A549 (cell line): ENCODE results near the gene RAB26.

ENCODE experiments used
- CTCF ChIP-seq: fragments of >200 bp; sonication (Bioruptor Twin); formaldehyde crosslinking; IDR thresholded peaks from 3 replicates; pipeline ENCODE4 v1.5.1; 2016
- ELK1 ChIP-seq: fragments of 150-350 bp; IDR thresholded peaks from 2 replicates; pipeline ENCODE4 v1.6.1; 2014; ENCODE audit warnings: low read depth, mild to moderate bottlenecking, low read length
- EP300 ChIP-seq, 2 experiments: fragments of >200 bp; sonication (Bioruptor Twin); formaldehyde crosslinking; IDR thresholded peaks; 2 replicates in 1 of 2; 3 replicates in 1 of 2; pipeline ENCODE4 v1.6.1; 2016 to 2017
- MAZ ChIP-seq: fragments of 150-350 bp; IDR thresholded peaks from 2 replicates; pipeline ENCODE4 v1.6.1; 2014; ENCODE audit warnings: antibody characterized with exemption, low read depth, low read length, borderline replicate concordance
- MYC ChIP-seq: IDR thresholded peaks from 2 replicates; pipeline ENCODE4 v1.6.1; 2012; ENCODE audit warnings: mild to moderate bottlenecking, inconsistent platforms, low read length, improper control_type of control experiment, borderline replicate concordance
- POLR2A ChIP-seq: IDR thresholded peaks from 2 replicates; pipeline ENCODE4 v1.6.1; 2012; ENCODE audit warnings: mild to moderate bottlenecking, low read length
- RAD21 ChIP-seq, 2 experiments: fragments of >200 bp in 1 of 2; sonication (Bioruptor Twin) in 1 of 2; formaldehyde crosslinking in 1 of 2; IDR thresholded peaks in 1 of 2; conservative IDR thresholded peaks in 1 of 2; 2 replicates in 1 of 2; 3 replicates in 1 of 2; pipeline ENCODE4 v1.6.1; 2012 to 2018; ENCODE audit warnings: inconsistent platforms in 1 of 2
- RCOR1 ChIP-seq: fragments of 150-350 bp; IDR thresholded peaks from 2 replicates; pipeline ENCODE4 v1.6.1; 2014; ENCODE audit warnings: antibody characterized with exemption, low read length, low read depth
- ZC3H11A ChIP-seq: fragments of 450-650 bp; IDR thresholded peaks from 2 replicates; pipeline ENCODE4 v1.6.1; 2014; ENCODE audit warnings: antibody characterized with exemption, mild to moderate bottlenecking
- TF ChIP-seq, protein P1 (sequence below): fragments of 200-600 bp; sonication (generic); IDR thresholded peaks from 2 replicates; pipeline ENCODE4 v1.6.1; 2016; ENCODE audit warnings: antibody characterized with exemption, mild to moderate bottlenecking, moderate library complexity

- TF ChIP-seq EP300 (IDR thresholded peaks at IDR 0.05) (no peak), RAD21 (conservative IDR thresholded peaks at IDR 0.05 in 1 of 2, IDR thresholded peaks at IDR 0.05 in 1 of 2) (no peak), CTCF (no peak), MAZ (no peak), ZC3H11A (no peak), RCOR1 (no peak), POLR2A (no peak), MYC (no peak), ELK1 (no peak)
- TF ChIP-seq, protein P1, sequence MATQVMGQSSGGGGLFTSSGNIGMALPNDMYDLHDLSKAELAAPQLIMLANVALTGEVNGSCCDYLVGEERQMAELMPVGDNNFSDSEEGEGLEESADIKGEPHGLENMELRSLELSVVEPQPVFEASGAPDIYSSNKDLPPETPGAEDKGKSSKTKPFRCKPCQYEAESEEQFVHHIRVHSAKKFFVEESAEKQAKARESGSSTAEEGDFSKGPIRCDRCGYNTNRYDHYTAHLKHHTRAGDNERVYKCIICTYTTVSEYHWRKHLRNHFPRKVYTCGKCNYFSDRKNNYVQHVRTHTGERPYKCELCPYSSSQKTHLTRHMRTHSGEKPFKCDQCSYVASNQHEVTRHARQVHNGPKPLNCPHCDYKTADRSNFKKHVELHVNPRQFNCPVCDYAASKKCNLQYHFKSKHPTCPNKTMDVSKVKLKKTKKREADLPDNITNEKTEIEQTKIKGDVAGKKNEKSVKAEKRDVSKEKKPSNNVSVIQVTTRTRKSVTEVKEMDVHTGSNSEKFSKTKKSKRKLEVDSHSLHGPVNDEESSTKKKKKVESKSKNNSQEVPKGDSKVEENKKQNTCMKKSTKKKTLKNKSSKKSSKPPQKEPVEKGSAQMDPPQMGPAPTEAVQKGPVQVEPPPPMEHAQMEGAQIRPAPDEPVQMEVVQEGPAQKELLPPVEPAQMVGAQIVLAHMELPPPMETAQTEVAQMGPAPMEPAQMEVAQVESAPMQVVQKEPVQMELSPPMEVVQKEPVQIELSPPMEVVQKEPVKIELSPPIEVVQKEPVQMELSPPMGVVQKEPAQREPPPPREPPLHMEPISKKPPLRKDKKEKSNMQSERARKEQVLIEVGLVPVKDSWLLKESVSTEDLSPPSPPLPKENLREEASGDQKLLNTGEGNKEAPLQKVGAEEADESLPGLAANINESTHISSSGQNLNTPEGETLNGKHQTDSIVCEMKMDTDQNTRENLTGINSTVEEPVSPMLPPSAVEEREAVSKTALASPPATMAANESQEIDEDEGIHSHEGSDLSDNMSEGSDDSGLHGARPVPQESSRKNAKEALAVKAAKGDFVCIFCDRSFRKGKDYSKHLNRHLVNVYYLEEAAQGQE: no peak
Measured at GRCh38 chr16:2162676-2163118, 14.3 kb downstream of the RAB26 start.
